ELR (cell line): ENCODE results near the gene CMKLR1.

Experiments
- DNase-seq: peaks from one replicate; pipeline ENCODE4 v3.0.0-alpha.2; 2015; ENCODE audit warnings: low read depth

The CMKLR1 gene

GRCh38 chr12:108260969-108261368, 78.1 kb downstream of the CMKLR1 start:
- no peak for DNase-seq

GRCh38 chr12:108260039-108260438, 79.1 kb downstream of the CMKLR1 start:
- no peak for DNase-seq

- DNase-seq: no peak
Measured at GRCh38 chr12:108257610-108258106, 81.5 kb downstream of the CMKLR1 start.

GRCh38 chr12:108257004-108257403, 82.1 kb downstream of the CMKLR1 start:
- DNase-seq: no peak

- DNase-seq: no peak
Measured at GRCh38 chr12:108255252-108255602, 83.9 kb downstream of the CMKLR1 start.

- no peak for DNase-seq
Measured at GRCh38 chr12:108254517-108255251, 84.4 kb downstream of the CMKLR1 start.

- no peak for DNase-seq
Measured at GRCh38 chr12:108254030-108254429, 85.1 kb downstream of the CMKLR1 start.

GRCh38 chr12:108253540-108253939, 85.6 kb downstream of the CMKLR1 start:
- no peak for DNase-seq

GRCh38 chr12:108252523-108252922, 86.6 kb downstream of the CMKLR1 start:
- no peak for DNase-seq

- no peak for DNase-seq
Measured at GRCh38 chr12:108248011-108248410, 91.1 kb downstream of the CMKLR1 start.

- no peak for DNase-seq
Measured at GRCh38 chr12:108247130-108247529, 92.0 kb downstream of the CMKLR1 start.

- DNase-seq: peak; percentile 3
Measured at GRCh38 chr12:108241986-108242703, 97.0 kb downstream of the CMKLR1 start.

- no peak for DNase-seq
Measured at GRCh38 chr12:108240928-108241327, 98.2 kb downstream of the CMKLR1 start.

- DNase-seq: no peak
Measured at GRCh38 chr12:108240027-108240785, 98.9 kb downstream of the CMKLR1 start.

- DNase-seq: no peak
Measured at GRCh38 chr12:108239378-108239777, 99.7 kb downstream of the CMKLR1 start.

- no peak for DNase-seq
Measured at GRCh38 chr12:108238474-108238873, 100.6 kb downstream of the CMKLR1 start.
